Parathyroid adenoma (tissue), 2 donors: ENCODE results near the gene AKAP11.

Experiments used
- H2AFZ ChIP-seq: fragments of 300-600 bp; sonication (generic); one replicate; pipeline ENCODE4 v1.7.0; 2017; ENCODE audit warnings: antibody characterized with exemption, mild to moderate bottlenecking
- H3K27ac ChIP-seq: fragments of 300-600 bp; sonication (generic); one replicate; pipeline ENCODE4 v1.7.0; 2017
- H3K27me3 ChIP-seq: fragments of 300-600 bp; sonication (generic); one replicate; pipeline ENCODE4 v1.7.0; 2017; ENCODE audit warnings: low read length; ENCODE audit not compliant: control insufficient read depth, insufficient read depth
- H3K36me3 ChIP-seq: fragments of 300-600 bp; sonication (generic); one replicate; pipeline ENCODE4 v1.7.0; 2017; ENCODE audit warnings: low read length; ENCODE audit not compliant: control insufficient read depth, insufficient read depth
- H3K4me1 ChIP-seq: fragments of 300-600 bp; sonication (generic); one replicate; pipeline ENCODE4 v1.7.0; 2017; ENCODE audit warnings: control low read depth
- H3K4me2 ChIP-seq: fragments of 300-600 bp; sonication (generic); one replicate; pipeline ENCODE4 v1.7.0; 2017; ENCODE audit warnings: low read length
- H3K4me3 ChIP-seq: fragments of 300-600 bp; sonication (generic); one replicate; pipeline ENCODE4 v1.7.0; 2017; ENCODE audit warnings: low read depth, low read length
- H3K79me2 ChIP-seq: fragments of 300-600 bp; sonication (generic); one replicate; pipeline ENCODE4 v1.7.0; 2017; ENCODE audit warnings: control low read depth
- H3K9ac ChIP-seq: fragments of 300-600 bp; sonication (generic); one replicate; pipeline ENCODE4 v1.7.0; 2017; ENCODE audit warnings: mild to moderate bottlenecking
- H3K9me3 ChIP-seq: fragments of 300-600 bp; sonication (generic); one replicate; pipeline ENCODE4 v1.7.0; 2017; ENCODE audit warnings: low read length; ENCODE audit not compliant: control insufficient read depth
- CTCF ChIP-seq: fragments of 300-600 bp; sonication (generic); IDR thresholded peaks from one replicate; pipeline ENCODE4 v1.7.0; 2017; ENCODE audit warnings: antibody characterized with exemption, mild to moderate bottlenecking
- donor health status: primary hyperparathyroidism.

The AKAP11 gene

GRCh38 chr13:42229287-42229686 is 42.7 kb upstream of the AKAP11 start:
- Histone ChIP-seq H3K4me1 (no peaks in the 10 kb centered on the region), H3K27ac (no peak overlapping the region), H3K27me3 (no peaks in the 10 kb centered on the region), H3K9me3 (no peaks in the 10 kb centered on the region), H3K79me2 (no peaks in the 10 kb centered on the region), H2AFZ (no peak overlapping the region), H3K4me3 (no peak overlapping the region), H3K4me2 (no peak overlapping the region), H3K9ac (no peak overlapping the region), H3K36me3 (no peaks in the 10 kb centered on the region)
- TF ChIP-seq CTCF = no peak

- Histone ChIP-seq H2AFZ (no peak overlapping the region), H3K27ac (no peak overlapping the region), H3K4me3 (no peak overlapping the region), H3K4me1 (no peaks in the 10 kb centered on the region), H3K4me2 (no peak overlapping the region), H3K79me2 (no peaks in the 10 kb centered on the region), H3K36me3 (no peaks in the 10 kb centered on the region), H3K9ac (no peak overlapping the region), H3K9me3 (no peaks in the 10 kb centered on the region), H3K27me3 (no peaks in the 10 kb centered on the region)
- no peak for TF ChIP-seq CTCF
These were observed 39.3 kb upstream of the AKAP11 start for GRCh38 chr13:42232671-42233070.

GRCh38 chr13:42233726-42234125 is 38.2 kb upstream of the AKAP11 start:
- Histone ChIP-seq H3K9ac (no peak overlapping the region), H3K4me2 (no peak overlapping the region), H3K4me1 (no peaks in the 10 kb centered on the region), H2AFZ (no peak overlapping the region), H3K79me2 (no peaks in the 10 kb centered on the region), H3K36me3 (no peaks in the 10 kb centered on the region), H3K9me3 (no peaks in the 10 kb centered on the region), H3K27me3 (no peaks in the 10 kb centered on the region), H3K4me3 (no peak overlapping the region), H3K27ac (no peak overlapping the region)
- TF ChIP-seq CTCF = no peak

- TF ChIP-seq CTCF = no peak
- H3K27me3 ChIP-seq = no peaks in the 10 kb centered on the region
- no peak overlapping the region for H3K4me3 ChIP-seq
- no peaks in the 10 kb centered on the region for H3K4me1 ChIP-seq
- H3K9me3 ChIP-seq = no peaks in the 10 kb centered on the region
- H2AFZ ChIP-seq = no peak overlapping the region
- no peak overlapping the region for H3K27ac ChIP-seq
- H3K9ac ChIP-seq = no peak overlapping the region
- H3K36me3 ChIP-seq = no peaks in the 10 kb centered on the region
- no peaks in the 10 kb centered on the region for H3K79me2 ChIP-seq
- H3K4me2 ChIP-seq = no peak overlapping the region
These were observed 32.8 kb upstream of the AKAP11 start for GRCh38 chr13:42239161-42239560.

GRCh38 chr13:42239644-42240043 is 32.3 kb upstream of the AKAP11 start:
- no peak overlapping the region for H2AFZ ChIP-seq
- TF ChIP-seq CTCF = no peak
- no peaks in the 10 kb centered on the region for H3K79me2 ChIP-seq
- no peaks in the 10 kb centered on the region for H3K4me1 ChIP-seq
- H3K4me3 ChIP-seq = no peak overlapping the region
- H3K9me3 ChIP-seq = no peaks in the 10 kb centered on the region
- no peak overlapping the region for H3K4me2 ChIP-seq
- no peak overlapping the region for H3K9ac ChIP-seq
- no peaks in the 10 kb centered on the region for H3K36me3 ChIP-seq
- H3K27ac ChIP-seq = no peak overlapping the region
- no peaks in the 10 kb centered on the region for H3K27me3 ChIP-seq
